Lower leg skin (tissue), 4 donors: ENCODE results near the gene COL4A1. TPM values are rescaled to one million over a fixed set of nuclear protein-coding genes. Genes with fewer than 3 reads are reported as not detected.

Experiments used
- DNase-seq, 2 donors: peaks; one replicate each; pipeline ENCODE4 v3.0.0-alpha.2; 2019; ENCODE audit warnings: low spot score in 2 of 2
- H3K4me3 ChIP-seq: fragments of 200-600 bp; sonication (generic); 2 replicates; pipeline ENCODE4 v1.5.1; 2017; ENCODE audit warnings: mild to moderate bottlenecking, low read depth; ENCODE audit not compliant: poor library complexity, severe bottlenecking
- CTCF ChIP-seq, 3 donors: fragments of 450-650 bp; IDR thresholded peaks; one replicate each; pipeline ENCODE4 v1.5.1; 2016; ENCODE audit warnings: antibody characterized with exemption in 3 of 3, mild to moderate bottlenecking in 3 of 3, moderate library complexity in 2 of 3
- POLR2A ChIP-seq, 2 donors: fragments of 450-650 bp; IDR thresholded peaks; one replicate each; pipeline ENCODE4 v1.6.1; 2016 to 2017; ENCODE audit warnings: antibody characterized with exemption in 2 of 2, mild to moderate bottlenecking in 1 of 2, moderate library complexity in 1 of 2
- WGBS, 2 donors: methylation state at CpG; one replicate each; pipeline ENCODE4 v1.1.5; 2018; 5-methylcytosine and 5-hydroxymethylcytosine counted together
- intact Hi-C: fragments of 100-400 bp; cut with DNase I; formaldehyde crosslinking; loops from one replicate; pipeline ENCODE4 v1.15.0; 2023; ENCODE audit warnings: low total_unique reads
- total RNA-seq, 4 donors: library from RNA; depleted of rRNA; stranded (reverse); fragments of >200 nt; gene quantifications; one replicate each; pipeline ENCODE4 v1.1.0, GENCODE V29; 2016

COL4A1 gene
- total RNA-seq, 4 donors from 2014 or later = 41.0 to 105 (median 56.7) TPM

GRCh38 chr13:110183910-110184309 lies 123.0 kb downstream of the COL4A1 start:
- no peak for TF ChIP-seq POLR2A (IDR thresholded peaks at IDR 0.05)
- no peak for TF ChIP-seq CTCF (IDR thresholded peaks at IDR 0.05)
- H3K4me3 ChIP-seq = no peak overlapping the region
- no peak for DNase-seq
- intact Hi-C loops = no loop called here
- 66 to 77% methylated on average over 5 to 7 of the region's 7 CpGs for WGBS, 2 donors

GRCh38 chr13:110182461-110182860 lies 124.5 kb downstream of the COL4A1 start:
- DNase-seq = no peak
- intact Hi-C loops = no loop called here
- TF ChIP-seq POLR2A (IDR thresholded peaks at IDR 0.05) (no peak), CTCF (IDR thresholded peaks at IDR 0.05) (no peak)
- 82 to 94% methylated on average over 9 of the region's 9 CpGs for WGBS, 2 donors
- H3K4me3 ChIP-seq = no peak overlapping the region

- DNase-seq = no peak
- no peak overlapping the region for H3K4me3 ChIP-seq
- WGBS, 2 donors = 76 to 83% methylated on average over 11 of the region's 11 CpGs
- no peak for TF ChIP-seq POLR2A (IDR thresholded peaks at IDR 0.05)
- TF ChIP-seq CTCF (IDR thresholded peaks at IDR 0.05) = no peak
- intact Hi-C loops = no loop called here
Observed at GRCh38 chr13:110182003-110182402, 125.0 kb downstream of the COL4A1 start.

GRCh38 chr13:110179857-110180147 lies 127.2 kb downstream of the COL4A1 start:
- 86 to 88% methylated on average over 1 of the region's 1 CpG for WGBS, 2 donors
- intact Hi-C loops = no loop called here
- no peak overlapping the region for H3K4me3 ChIP-seq
- TF ChIP-seq POLR2A (IDR thresholded peaks at IDR 0.05) (no peak), CTCF (IDR thresholded peaks at IDR 0.05) (no peak)
- no peak for DNase-seq

GRCh38 chr13:110179116-110179856 lies 127.7 kb downstream of the COL4A1 start:
- no peak overlapping the region for H3K4me3 ChIP-seq
- TF ChIP-seq CTCF (IDR thresholded peaks at IDR 0.05) (no peak), POLR2A (IDR thresholded peaks at IDR 0.05) (no peak)
- intact Hi-C loops = no loop called here
- 91 to 93% methylated on average over 16 of the region's 16 CpGs for WGBS, 2 donors
- DNase-seq = no peak

GRCh38 chr13:110177790-110178189 lies 129.2 kb downstream of the COL4A1 start:
- no peak for DNase-seq
- whole genome bisulfite sequencing, 2 donors = 91 to 93% methylated on average over 8 of the region's 8 CpGs
- intact Hi-C loops = no loop called here
- H3K4me3 ChIP-seq = no peak overlapping the region
- no peak for TF ChIP-seq CTCF (IDR thresholded peaks at IDR 0.05)
- no peak for TF ChIP-seq POLR2A (IDR thresholded peaks at IDR 0.05)
